ENCODE data around the gene MCF2L2.
A peak's percentile ranks its signal among the peaks of the same experiment; 100 is the strongest.

The MCF2L2 gene

GRCh38 chr3:183287301-183287971, 141.0 kb downstream of the MCF2L2 start:
- DNase-seq, result no peak

- DNase-seq, result peak; percentile 73
Measured at GRCh38 chr3:183285828-183286457, 142.5 kb downstream of the MCF2L2 start.

- no peak for DNase-seq
Measured at GRCh38 chr3:183285318-183285717, 143.1 kb downstream of the MCF2L2 start.

- no peak for DNase-seq
Measured at GRCh38 chr3:183284570-183284969, 143.8 kb downstream of the MCF2L2 start.

- no peak for DNase-seq
Measured at GRCh38 chr3:183283886-183284285, 144.5 kb downstream of the MCF2L2 start.

- no peak for DNase-seq
Measured at GRCh38 chr3:183281126-183281797, 147.2 kb downstream of the MCF2L2 start.

DNA sequence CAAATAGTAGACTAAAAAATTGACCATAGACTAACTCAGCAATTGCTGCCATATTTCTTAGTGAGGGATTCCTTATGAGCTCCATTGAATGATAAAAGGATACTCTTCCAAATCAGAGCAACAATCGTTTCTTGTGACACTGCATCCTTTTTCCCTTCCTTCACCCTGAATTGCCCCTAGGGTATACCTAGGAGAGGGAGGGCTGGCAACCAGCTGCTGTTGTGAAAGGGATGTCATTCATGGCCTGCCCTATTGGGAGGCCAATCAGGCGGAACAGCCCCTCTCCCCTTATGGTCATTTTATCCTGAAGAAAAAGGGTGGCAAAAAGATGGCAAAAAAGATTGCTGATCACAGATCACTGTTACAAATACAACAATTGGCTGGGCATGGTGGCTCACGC, 149.0 kb downstream of the MCF2L2 start:
- no peak for DNase-seq

- DNase-seq, result peak; percentile 54
Measured at GRCh38 chr3:183278479-183279088, 149.8 kb downstream of the MCF2L2 start.

DNA sequence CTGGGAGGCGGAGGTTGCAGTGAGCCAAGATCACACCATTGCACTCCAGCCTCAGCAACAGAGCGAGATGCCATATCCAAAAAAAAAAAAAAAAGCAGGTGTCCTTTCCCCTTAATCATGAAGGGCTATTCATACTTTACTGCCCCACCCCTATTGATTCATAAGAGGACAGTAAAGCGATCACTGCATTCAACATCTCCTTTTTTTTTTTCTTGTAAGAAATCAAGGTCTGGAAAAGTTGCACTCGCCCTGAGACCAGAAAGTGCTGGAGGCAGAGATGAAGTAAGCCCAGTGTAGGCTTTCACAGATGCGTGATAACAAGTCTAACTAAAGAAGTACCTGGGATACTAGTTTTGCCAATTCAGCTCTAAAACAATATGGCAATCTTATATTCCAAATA, 151.2 kb downstream of the MCF2L2 start:
- no peak for DNase-seq

DNA sequence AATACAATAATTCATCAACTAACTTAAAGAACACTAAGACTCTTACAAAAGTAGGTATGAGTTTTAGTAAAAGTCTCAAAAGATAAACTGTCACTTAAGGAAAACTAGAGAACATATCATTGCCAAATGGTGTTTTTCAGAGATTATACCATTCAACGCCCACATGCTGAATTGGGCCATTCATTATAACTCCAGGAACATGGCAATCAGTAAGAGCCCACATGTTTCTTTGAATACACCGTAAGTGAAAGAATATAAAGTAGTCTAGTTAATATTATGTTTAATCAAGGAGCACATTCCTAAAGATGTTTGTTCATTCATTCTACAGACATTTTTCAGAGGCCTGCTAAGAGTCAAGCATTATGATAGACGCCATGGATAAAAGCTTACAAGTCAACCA, 152.5 kb downstream of the MCF2L2 start:
- DNase-seq, result no peak

DNA sequence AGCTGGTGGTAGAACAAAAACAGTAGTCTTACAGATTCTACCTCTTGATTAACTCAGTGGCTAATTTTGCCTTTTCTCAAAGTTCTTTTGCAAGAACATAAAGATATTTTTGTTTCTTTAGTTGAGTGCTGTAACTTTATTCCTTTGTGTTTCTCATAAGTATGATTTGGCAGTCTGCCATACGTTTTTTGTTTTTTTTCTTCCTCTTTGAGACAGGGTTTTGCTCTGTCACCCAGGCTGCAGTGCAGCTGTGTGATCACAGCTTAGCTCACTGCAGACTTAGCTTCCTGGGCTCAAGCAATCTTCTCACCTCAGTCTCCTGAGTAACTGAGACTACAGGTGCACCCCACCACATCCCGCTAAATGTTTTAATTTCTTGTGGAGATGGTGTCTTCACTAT, 153.0 kb downstream of the MCF2L2 start:
- DNase-seq, result no peak

DNA sequence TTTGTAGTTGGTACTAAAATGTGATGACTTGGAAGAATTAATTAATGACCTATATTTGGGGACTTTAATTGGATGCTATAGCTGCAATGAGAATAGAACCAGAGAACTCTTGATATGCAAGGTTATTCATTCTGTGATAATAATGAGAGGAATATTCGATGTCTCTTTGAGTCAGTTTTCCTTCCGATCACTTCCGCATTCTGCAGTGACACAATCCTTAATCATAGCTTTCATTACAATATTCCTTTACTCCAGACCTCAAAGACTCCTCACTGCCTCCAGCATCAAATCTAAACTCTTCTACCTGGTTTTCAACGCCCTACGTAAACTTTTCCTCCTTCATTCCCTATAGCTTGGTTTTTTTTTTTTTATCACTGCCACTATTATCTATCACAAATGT, 153.8 kb downstream of the MCF2L2 start:
- no peak for DNase-seq

GRCh38 chr3:183272791-183273190, 155.6 kb downstream of the MCF2L2 start:
- DNase-seq, result no peak

GRCh38 chr3:183272142-183272541, 156.3 kb downstream of the MCF2L2 start:
- DNase-seq, result no peak

DNA sequence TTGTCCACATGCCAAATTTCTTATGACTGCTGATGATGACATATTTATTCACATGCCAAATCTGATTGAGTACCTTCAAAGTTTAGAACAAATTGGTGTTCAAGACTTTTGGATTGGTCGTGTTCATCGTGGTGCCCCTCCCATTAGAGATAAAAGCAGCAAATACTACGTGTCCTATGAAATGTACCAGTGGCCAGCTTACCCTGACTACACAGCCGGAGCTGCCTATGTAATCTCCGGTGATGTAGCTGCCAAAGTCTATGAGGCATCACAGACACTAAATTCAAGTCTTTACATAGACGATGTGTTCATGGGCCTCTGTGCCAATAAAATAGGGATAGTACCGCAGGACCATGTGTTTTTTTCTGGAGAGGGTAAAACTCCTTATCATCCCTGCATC, 158.1 kb downstream of the MCF2L2 start:
- no peak for DNase-seq

- DNase-seq, result no peak
Measured at GRCh38 chr3:183269345-183269744, 159.1 kb downstream of the MCF2L2 start.

DNA sequence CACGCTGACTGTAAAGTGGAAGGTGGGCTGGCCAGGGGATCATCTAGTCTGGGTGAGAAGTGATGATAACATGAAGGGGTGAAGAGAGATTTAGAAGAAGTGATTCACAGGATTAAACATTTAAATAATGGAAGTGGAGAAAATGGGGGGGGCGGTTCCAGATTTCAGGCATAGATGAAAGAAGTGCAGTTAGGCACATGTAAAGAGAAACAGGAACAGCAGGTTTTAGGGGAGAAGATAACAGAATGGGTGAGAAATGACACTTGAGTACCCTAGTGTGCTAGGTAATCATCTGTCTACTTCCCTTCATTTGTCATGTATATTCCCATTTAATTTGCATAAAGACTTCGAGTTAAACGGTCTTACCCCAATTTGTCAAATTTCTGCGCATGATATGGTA, 160.1 kb downstream of the MCF2L2 start:
- DNase-seq, result no peak

DNA sequence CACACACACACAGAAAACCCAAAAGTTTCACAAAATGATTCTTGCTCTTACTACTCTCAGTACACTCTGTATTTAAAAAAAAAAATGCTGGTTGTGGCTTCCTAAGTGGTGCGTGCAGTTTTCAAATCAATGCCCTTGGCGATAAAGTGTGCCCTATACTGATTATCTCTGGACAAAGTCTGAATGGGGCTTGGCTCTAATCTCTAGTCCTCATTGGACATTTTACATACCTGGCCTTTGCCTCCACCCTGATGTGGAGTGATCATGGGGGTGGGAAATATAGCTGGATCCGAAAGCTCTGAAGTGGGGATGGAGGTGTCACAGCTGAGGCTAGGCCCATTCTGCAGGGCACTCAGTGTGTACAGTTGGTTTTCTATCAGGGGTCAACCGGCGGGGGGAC, 161.3 kb downstream of the MCF2L2 start:
- no peak for DNase-seq

- DNase-seq, result no peak
Measured at GRCh38 chr3:183266454-183266853, 162.0 kb downstream of the MCF2L2 start.

GRCh38 chr3:183265834-183266417, 162.5 kb downstream of the MCF2L2 start:
- DNase-seq, result no peak

- DNase-seq, result no peak
Measured at GRCh38 chr3:183265157-183265642, 163.2 kb downstream of the MCF2L2 start.

DNA sequence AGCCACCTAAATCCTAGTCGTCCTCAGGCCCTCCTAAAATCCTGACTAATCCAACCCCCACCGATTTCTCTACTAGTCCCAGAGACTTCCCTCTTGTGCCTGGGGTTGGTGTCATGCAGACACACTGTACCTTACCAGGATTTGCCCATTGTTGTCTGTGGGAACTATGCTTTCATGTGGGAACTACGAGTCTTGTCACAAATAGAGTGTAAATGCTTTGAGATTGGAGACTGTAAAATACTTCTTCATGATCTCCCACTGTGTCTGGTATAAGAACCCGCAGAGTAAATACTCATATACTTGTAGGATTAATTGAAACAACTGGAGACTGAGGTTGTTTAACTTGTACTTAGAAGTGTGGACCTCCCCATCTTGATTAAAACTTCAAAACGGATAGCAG, 164.2 kb downstream of the MCF2L2 start:
- DNase-seq, result no peak

- no peak for DNase-seq
Measured at GRCh38 chr3:183262875-183263378, 165.5 kb downstream of the MCF2L2 start.

Measured in NCI-H1694 (cell line).